Loucy (cell line): ENCODE measurements around the gene NIPAL3.

Source experiments
- H2AFZ ChIP-seq: fragments of 200-600 bp; sonication (generic); 2 replicates; pipeline ENCODE4 v1.6.0; 2016; ENCODE audit warnings: antibody characterized with exemption, mild to moderate bottlenecking, low read length, moderate library complexity
- H3F3A ChIP-seq: fragments of 200-600 bp; 2 replicates; pipeline ENCODE4 v1.6.0; 2016; ENCODE audit warnings: antibody characterized with exemption, low read depth, mild to moderate bottlenecking
- H3K27me3 ChIP-seq: fragments of 200-600 bp; sonication (generic); 2 replicates; pipeline ENCODE4 v1.6.1; 2014; ENCODE audit warnings: low read length, mild to moderate bottlenecking; ENCODE audit not compliant: insufficient read depth, poor library complexity, severe bottlenecking
- H3K36me3 ChIP-seq: fragments of 200-600 bp; sonication (generic); 2 replicates; pipeline ENCODE4 v1.6.1; 2016; ENCODE audit warnings: low read length; ENCODE audit not compliant: insufficient read depth
- H3K4me1 ChIP-seq: fragments of 200-600 bp; sonication (generic); 2 replicates; pipeline ENCODE4 v1.5.1; 2014; ENCODE audit warnings: low read length, mild to moderate bottlenecking; ENCODE audit not compliant: insufficient read depth, poor library complexity, severe bottlenecking
- H3K4me2 ChIP-seq: fragments of 200-600 bp; sonication (generic); 2 replicates; pipeline ENCODE4 v1.6.0; 2014; ENCODE audit warnings: antibody characterized with exemption, low read length, low read depth, mild to moderate bottlenecking; ENCODE audit not compliant: poor library complexity, severe bottlenecking
- H3K4me3 ChIP-seq: fragments of 200-600 bp; sonication (generic); 2 replicates; pipeline ENCODE4 v1.5.1; 2014; ENCODE audit warnings: low read length, mild to moderate bottlenecking, mixed read lengths; ENCODE audit not compliant: poor library complexity, severe bottlenecking
- H3K79me2 ChIP-seq: fragments of 200-600 bp; sonication (generic); 2 replicates; pipeline ENCODE4 v1.6.1; 2014; ENCODE audit warnings: low read length; ENCODE audit not compliant: insufficient read depth
- H3K9ac ChIP-seq: fragments of 200-600 bp; sonication (generic); 2 replicates; pipeline ENCODE4 v1.6.0; 2014; ENCODE audit warnings: mild to moderate bottlenecking, low read depth, low read length, moderate library complexity; ENCODE audit not compliant: poor library complexity, severe bottlenecking
- H3K9me2 ChIP-seq: fragments of 200-600 bp; sonication (generic); replicated peaks from 2 replicates; pipeline ENCODE4 v1.6.1; 2016; ENCODE audit warnings: low read depth, low read length, mixed read lengths
- H3K9me3 ChIP-seq: fragments of 200-600 bp; sonication (generic); 2 replicates; pipeline ENCODE4 v1.6.1; 2014; ENCODE audit warnings: mild to moderate bottlenecking, antibody characterized with exemption, low read length, low read depth; ENCODE audit not compliant: insufficient read depth
- H4K20me1 ChIP-seq: fragments of 200-600 bp; sonication (generic); 2 replicates; pipeline ENCODE4 v1.6.0; 2014; ENCODE audit warnings: antibody characterized with exemption, low read length, mild to moderate bottlenecking; ENCODE audit not compliant: insufficient read depth, poor library complexity, severe bottlenecking
- EZH2phosphoT487 ChIP-seq: fragments of 200-600 bp; IDR thresholded peaks from 2 replicates; pipeline ENCODE4 v1.6.1; 2018; ENCODE audit warnings: antibody characterized with exemption, mild to moderate bottlenecking, moderate library complexity, borderline replicate concordance
- TF ChIP-seq, protein P1 (sequence below): fragments of 200-600 bp; sonication (generic); conservative IDR thresholded peaks from 2 replicates; pipeline ENCODE4 v1.5.1; 2014; ENCODE audit warnings: mild to moderate bottlenecking, antibody characterized with exemption, low read length

The NIPAL3 gene

DNA sequence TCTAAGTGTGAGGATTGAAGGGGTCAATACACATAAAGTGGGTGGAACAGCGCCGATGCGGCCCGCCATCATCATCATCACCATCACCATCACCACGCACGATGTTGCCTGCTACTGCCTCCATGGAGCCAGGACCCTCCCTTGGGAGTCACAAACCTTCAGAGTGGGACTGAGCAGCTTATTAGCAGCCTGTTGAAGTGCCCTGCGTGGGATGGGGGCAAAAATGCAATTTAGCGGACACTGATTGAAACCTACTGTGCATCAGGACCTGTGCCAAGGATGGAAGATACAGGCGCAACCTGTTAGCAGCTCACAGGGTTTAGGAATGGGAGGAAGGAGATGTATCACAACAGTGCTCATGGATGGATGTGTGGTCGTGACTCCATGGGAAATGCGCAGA is 28.7 kb upstream of the NIPAL3 start:
- H2AFZ ChIP-seq = no peak overlapping the region
- H3K36me3 ChIP-seq = no peaks in the 10 kb centered on the region
- H3K9me2 ChIP-seq = no peaks in the 10 kb centered on the region
- no peak overlapping the region for H3K9ac ChIP-seq
- H3K79me2 ChIP-seq = no peaks in the 10 kb centered on the region
- TF ChIP-seq, protein P1, sequence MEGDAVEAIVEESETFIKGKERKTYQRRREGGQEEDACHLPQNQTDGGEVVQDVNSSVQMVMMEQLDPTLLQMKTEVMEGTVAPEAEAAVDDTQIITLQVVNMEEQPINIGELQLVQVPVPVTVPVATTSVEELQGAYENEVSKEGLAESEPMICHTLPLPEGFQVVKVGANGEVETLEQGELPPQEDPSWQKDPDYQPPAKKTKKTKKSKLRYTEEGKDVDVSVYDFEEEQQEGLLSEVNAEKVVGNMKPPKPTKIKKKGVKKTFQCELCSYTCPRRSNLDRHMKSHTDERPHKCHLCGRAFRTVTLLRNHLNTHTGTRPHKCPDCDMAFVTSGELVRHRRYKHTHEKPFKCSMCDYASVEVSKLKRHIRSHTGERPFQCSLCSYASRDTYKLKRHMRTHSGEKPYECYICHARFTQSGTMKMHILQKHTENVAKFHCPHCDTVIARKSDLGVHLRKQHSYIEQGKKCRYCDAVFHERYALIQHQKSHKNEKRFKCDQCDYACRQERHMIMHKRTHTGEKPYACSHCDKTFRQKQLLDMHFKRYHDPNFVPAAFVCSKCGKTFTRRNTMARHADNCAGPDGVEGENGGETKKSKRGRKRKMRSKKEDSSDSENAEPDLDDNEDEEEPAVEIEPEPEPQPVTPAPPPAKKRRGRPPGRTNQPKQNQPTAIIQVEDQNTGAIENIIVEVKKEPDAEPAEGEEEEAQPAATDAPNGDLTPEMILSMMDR = no peak
- no peak for TF ChIP-seq EZH2phosphoT487
- no peaks in the 10 kb centered on the region for H3F3A ChIP-seq
- H3K4me1 ChIP-seq = no peaks in the 10 kb centered on the region
- no peak overlapping the region for H3K4me2 ChIP-seq
- H3K27me3 ChIP-seq = no peaks in the 10 kb centered on the region
- H4K20me1 ChIP-seq = no peaks in the 10 kb centered on the region
- H3K4me3 ChIP-seq = no peak overlapping the region
- H3K9me3 ChIP-seq = no peaks in the 10 kb centered on the region

- H3K79me2 ChIP-seq = no peaks in the 10 kb centered on the region
- H3K9me3 ChIP-seq = no peaks in the 10 kb centered on the region
- no peak overlapping the region for H3K4me2 ChIP-seq
- no peak overlapping the region for H2AFZ ChIP-seq
- no peak overlapping the region for H3K9ac ChIP-seq
- H3K27me3 ChIP-seq = no peaks in the 10 kb centered on the region
- H4K20me1 ChIP-seq = no peaks in the 10 kb centered on the region
- H3K4me3 ChIP-seq = no peak overlapping the region
- H3K36me3 ChIP-seq = no peaks in the 10 kb centered on the region
- TF ChIP-seq EZH2phosphoT487 = no peak
- TF ChIP-seq, protein P1 = no peak
- H3K9me2 ChIP-seq = no peaks in the 10 kb centered on the region
- no peaks in the 10 kb centered on the region for H3F3A ChIP-seq
- no peaks in the 10 kb centered on the region for H3K4me1 ChIP-seq
Observed at GRCh38 chr1:24387636-24388175, 27.9 kb upstream of the NIPAL3 start.

DNA sequence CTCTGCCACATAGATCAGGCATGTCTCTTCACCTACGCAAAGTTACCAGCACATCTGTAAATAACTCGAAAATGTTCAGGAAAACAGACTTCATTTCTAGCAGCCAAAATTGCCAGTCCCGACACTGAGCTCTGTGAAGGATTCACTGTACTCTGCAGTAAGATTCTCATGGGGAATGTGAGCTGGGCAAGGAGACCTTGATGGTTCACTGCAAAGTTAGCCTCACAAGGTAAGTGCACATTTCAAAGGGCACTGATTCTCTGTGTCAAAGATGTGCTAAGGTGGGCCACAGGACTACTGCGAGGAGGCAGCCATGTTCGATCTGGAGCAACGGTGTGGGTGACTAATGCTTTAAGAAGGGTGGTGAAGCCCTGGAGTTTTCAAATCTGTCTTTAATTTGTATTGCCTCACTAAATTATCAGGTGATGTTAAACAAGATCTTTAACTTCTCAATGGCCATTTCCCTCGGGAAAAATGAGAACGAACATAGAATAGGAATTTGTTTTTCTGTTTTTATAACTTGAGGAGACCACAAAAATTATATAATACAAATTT is 27.2 kb upstream of the NIPAL3 start:
- Histone ChIP-seq H3K4me3 (no peak overlapping the region), H3K9me2 (no peaks in the 10 kb centered on the region), H3K4me2 (no peak overlapping the region), H3K36me3 (no peaks in the 10 kb centered on the region), H3F3A (no peaks in the 10 kb centered on the region), H4K20me1 (no peaks in the 10 kb centered on the region), H3K9me3 (no peaks in the 10 kb centered on the region), H2AFZ (no peak overlapping the region), H3K27me3 (no peaks in the 10 kb centered on the region), H3K9ac (no peak overlapping the region), H3K4me1 (no peaks in the 10 kb centered on the region), H3K79me2 (no peaks in the 10 kb centered on the region)
- TF ChIP-seq, protein P1 = no peak
- TF ChIP-seq EZH2phosphoT487 = no peak
